ENCODE data around the gene FAM83F.

The FAM83F gene

DNA sequence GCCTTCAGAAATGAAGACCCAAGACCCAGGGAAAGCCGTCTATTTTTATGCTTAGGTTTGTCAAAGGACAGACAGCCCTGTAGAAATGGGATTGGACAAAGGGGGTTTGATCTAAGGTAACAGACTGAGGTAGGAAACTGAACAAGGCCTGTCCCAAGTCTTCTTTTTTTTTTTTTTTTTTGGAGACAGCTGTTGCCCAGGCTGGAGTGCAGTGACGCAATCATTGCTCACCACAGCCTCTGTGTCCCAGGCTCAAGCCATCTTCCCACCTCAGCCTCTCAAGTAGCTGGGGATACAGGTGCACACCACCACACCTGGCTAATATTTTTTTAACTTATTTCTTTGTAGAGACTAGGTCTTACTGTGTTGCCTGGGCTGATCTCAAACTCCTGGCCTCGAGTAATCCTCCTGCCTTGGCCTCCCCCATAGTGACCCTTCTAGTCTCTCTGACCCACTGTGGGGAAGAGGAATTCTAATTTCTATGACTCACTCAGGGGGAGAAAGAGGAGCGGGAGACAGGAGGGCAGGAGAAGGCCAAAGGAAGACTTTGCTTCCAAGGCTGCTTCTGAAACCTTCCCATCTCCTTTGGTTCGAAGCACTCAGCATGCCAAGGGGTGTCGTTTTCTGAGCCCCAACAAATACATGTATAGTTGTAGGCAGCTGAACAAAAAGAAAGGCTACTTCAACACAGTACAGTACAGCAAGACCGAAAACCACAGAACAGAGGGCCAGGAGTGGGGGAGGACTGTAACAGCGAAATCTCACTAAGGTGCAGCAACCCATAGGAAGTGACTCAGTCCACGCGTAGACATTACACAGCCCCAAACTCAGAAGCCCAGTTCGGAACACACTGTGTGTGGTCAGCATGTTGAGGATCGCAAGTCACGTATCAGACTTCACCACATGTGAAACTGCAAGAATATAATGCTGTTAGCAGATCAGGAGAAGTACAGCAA, 33.7 kb upstream of the FAM83F start:
- no peaks in the 10 kb centered on the region for H3K36me3 ChIP-seq (ENCODE audit: insufficient read depth, low read length)
- TF ChIP-seq FOXP2 (optimal IDR thresholded peaks at IDR 0.05; ENCODE audit: control extremely low read depth, extremely low read length, insufficient read depth) (no peak), POLR2AphosphoS5 (IDR thresholded peaks at IDR 0.05; ENCODE audit: borderline replicate concordance, low read depth, low read length) (no peak), EZH2 (IDR thresholded peaks at IDR 0.05) (no peak)
- H3K27ac ChIP-seq = no peak overlapping the region
- H3K9me3 ChIP-seq (ENCODE audit: low read depth, low read length) = no peaks in the 10 kb centered on the region
- no peak overlapping the region for H3K4me3 ChIP-seq
- no peak overlapping the region for H3K9ac ChIP-seq (ENCODE audit: insufficient read length)
- DNase-seq (ENCODE audit: low read depth, low spot score) = no peak

DNA sequence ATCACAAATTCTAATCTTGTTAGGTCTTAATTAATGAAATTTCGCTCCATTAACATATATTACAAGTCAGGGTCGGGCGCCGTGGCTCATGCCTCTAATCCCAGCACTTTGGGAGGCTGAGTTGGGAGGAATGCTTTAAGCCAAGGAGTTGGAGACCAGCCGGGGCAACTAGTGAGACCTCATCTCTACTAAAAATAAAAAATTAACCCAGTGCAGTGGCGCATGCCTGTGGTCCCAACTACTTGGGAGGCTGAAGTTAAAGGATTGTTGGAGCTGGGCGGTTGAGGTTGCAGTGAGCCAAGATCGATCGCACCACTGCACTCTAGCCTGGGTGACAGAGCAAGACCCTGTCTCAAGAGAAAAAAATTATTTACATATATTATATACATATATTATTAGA, 32.7 kb upstream of the FAM83F start:
- Histone ChIP-seq H3K9ac (ENCODE audit: insufficient read length) (no peak overlapping the region), H3K27ac (no peak overlapping the region), H3K9me3 (ENCODE audit: low read depth, low read length) (no peaks in the 10 kb centered on the region), H3K4me3 (no peak overlapping the region), H3K36me3 (ENCODE audit: insufficient read depth, low read length) (no peaks in the 10 kb centered on the region)
- TF ChIP-seq FOXP2 (optimal IDR thresholded peaks at IDR 0.05; ENCODE audit: control extremely low read depth, extremely low read length, insufficient read depth) (no peak), EZH2 (IDR thresholded peaks at IDR 0.05) (no peak), POLR2AphosphoS5 (IDR thresholded peaks at IDR 0.05; ENCODE audit: borderline replicate concordance, low read depth, low read length) (no peak)
- DNase-seq (ENCODE audit: low read depth, low spot score) = no peak

DNA sequence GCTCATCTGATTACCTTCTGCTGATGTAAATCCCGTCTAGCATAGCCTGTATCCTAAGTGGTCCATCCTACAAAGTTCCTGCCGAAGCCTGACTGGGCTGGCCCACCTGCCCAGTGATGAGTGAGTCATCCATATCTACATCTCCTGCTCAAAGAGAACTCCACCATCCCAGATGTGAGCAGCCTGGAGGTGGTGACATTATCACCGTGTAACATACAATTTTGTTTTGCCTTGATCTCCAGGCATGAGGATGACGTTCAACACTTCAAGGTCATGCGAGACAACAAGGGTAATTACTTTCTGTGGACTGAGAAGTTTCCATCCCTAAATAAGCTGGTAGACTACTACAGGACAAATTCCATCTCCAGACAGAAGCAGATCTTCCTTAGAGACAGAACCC, 29.0 kb upstream of the FAM83F start:
- no peak overlapping the region for H3K4me3 ChIP-seq
- no peaks in the 10 kb centered on the region for H3K9me3 ChIP-seq (ENCODE audit: low read depth, low read length)
- H3K27ac ChIP-seq = no peak overlapping the region
- no peaks in the 10 kb centered on the region for H3K36me3 ChIP-seq (ENCODE audit: insufficient read depth, low read length)
- no peak overlapping the region for H3K9ac ChIP-seq (ENCODE audit: insufficient read length)
- DNase-seq (ENCODE audit: low read depth, low spot score) = no peak
- TF ChIP-seq EZH2 (IDR thresholded peaks at IDR 0.05) = no peak
- TF ChIP-seq FOXP2 (optimal IDR thresholded peaks at IDR 0.05; ENCODE audit: control extremely low read depth, extremely low read length, insufficient read depth) = no peak
- TF ChIP-seq POLR2AphosphoS5 (IDR thresholded peaks at IDR 0.05; ENCODE audit: borderline replicate concordance, low read depth, low read length) = no peak

DNA sequence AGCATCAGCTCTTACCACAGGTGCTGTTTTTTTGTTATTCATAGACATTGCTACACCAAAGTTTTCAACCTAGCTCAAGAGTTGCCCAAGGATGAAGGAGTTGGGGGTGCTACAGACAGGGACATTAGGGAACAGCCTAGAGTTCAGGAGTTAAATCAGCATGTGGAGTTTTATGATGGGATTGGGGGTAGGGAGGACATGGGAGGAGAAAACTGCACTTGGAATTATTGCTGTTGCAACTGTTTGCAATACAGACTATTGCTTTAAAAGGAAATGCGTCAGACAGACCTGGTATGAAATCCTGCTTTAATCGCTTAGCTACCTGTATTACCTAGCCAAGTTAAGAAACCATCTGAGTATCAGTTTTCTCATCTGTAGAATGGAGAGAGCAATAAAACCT, 28.3 kb upstream of the FAM83F start:
- Histone ChIP-seq H3K4me3 (no peak overlapping the region), H3K27ac (no peak overlapping the region), H3K36me3 (ENCODE audit: insufficient read depth, low read length) (no peaks in the 10 kb centered on the region), H3K9me3 (ENCODE audit: low read depth, low read length) (no peaks in the 10 kb centered on the region), H3K9ac (ENCODE audit: insufficient read length) (no peak overlapping the region)
- DNase-seq (ENCODE audit: low read depth, low spot score) = no peak
- TF ChIP-seq EZH2 (IDR thresholded peaks at IDR 0.05) = no peak
- no peak for TF ChIP-seq POLR2AphosphoS5 (IDR thresholded peaks at IDR 0.05; ENCODE audit: borderline replicate concordance, low read depth, low read length)
- TF ChIP-seq FOXP2 (optimal IDR thresholded peaks at IDR 0.05; ENCODE audit: control extremely low read depth, extremely low read length, insufficient read depth) = no peak

DNA sequence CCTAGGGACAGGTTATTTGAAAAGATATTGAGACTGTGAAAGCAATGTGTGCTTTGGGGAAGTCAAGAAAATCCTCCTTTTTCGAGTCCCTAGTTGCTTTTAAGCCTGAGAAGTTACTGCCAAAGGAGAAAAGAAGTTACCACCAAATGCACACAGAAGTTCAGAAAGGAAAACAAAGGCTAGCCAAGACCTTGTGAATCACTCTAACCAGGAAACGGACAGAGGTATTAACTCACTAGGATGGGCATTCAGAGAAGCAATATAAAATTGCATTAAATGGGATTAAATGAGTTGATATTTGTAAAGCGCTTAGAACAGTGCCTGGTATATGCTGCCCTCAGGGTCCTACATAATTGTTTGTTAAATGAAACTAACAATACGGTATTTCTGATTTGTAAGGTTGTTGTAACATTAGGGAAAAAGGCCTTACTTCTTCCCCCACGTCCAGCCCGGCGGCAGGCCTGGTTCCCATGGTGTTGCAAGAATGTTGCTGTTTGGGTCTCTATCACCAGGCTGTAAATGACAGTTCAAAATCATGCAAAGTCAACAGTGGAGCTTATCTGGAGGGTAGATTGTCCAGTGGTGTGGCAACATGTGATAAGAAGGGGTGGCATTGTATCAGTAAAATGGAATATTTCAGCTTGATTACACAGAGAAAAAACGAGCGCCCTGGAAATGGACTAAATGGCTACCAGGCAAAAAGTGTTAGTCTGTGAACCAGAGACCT, 27.5 kb upstream of the FAM83F start:
- TF ChIP-seq FOXP2 (optimal IDR thresholded peaks at IDR 0.05; ENCODE audit: control extremely low read depth, extremely low read length, insufficient read depth) = no peak
- TF ChIP-seq EZH2 (IDR thresholded peaks at IDR 0.05) = no peak
- TF ChIP-seq POLR2AphosphoS5 (IDR thresholded peaks at IDR 0.05; ENCODE audit: borderline replicate concordance, low read depth, low read length) = no peak
- Histone ChIP-seq H3K4me3 (no peak overlapping the region), H3K9ac (ENCODE audit: insufficient read length) (no peak overlapping the region), H3K36me3 (ENCODE audit: insufficient read depth, low read length) (no peaks in the 10 kb centered on the region), H3K9me3 (ENCODE audit: low read depth, low read length) (no peaks in the 10 kb centered on the region), H3K27ac (no peak overlapping the region)
- DNase-seq (ENCODE audit: low read depth, low spot score) = no peak

DNA sequence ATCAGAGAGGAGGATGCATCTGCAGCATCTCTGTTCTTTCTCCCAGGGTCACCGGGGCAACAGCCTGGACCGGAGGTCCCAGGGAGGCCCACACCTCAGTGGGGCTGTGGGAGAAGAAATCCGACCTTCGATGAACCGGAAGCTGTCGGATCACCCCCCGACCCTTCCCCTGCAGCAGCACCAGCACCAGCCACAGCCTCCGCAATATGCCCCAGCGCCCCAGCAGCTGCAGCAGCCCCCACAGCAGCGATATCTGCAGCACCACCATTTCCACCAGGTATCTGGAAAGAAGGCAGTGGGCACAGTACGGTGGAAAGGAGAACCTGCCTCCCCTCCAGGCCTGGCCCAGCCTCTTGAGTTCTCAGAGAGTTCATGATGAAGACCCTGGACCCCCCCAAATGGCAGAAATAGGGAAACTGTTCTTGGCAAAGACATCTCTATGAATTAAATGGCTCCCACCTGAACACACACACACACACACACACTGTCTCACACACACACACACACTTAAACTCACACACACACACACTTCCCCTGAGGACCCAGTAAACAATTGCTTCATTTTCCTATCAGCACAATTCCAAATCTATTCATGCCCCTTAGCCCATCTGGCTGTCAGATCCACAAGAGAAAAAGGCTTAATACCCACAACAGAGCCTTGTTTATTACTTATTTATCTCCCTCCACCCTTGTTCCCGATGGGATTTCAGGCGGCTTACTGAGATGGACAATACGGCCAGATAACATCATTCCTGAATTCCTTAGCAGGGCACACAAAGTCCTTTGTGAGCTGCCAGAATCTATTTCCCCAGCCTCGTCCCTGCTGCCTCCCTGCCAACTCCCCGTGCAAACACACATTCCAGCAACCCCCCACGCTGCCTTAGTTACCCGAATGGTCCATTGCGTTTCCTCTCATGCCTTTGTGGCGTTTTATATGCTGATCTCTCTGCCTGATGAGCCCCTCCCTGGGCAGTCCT, 26.5 kb upstream of the FAM83F start:
- DNase-seq (ENCODE audit: low read depth, low spot score) = no peak
- TF ChIP-seq FOXP2 (optimal IDR thresholded peaks at IDR 0.05; ENCODE audit: control extremely low read depth, extremely low read length, insufficient read depth) = no peak
- no peak for TF ChIP-seq POLR2AphosphoS5 (IDR thresholded peaks at IDR 0.05; ENCODE audit: borderline replicate concordance, low read depth, low read length)
- no peak for TF ChIP-seq EZH2 (IDR thresholded peaks at IDR 0.05)
- no peak overlapping the region for H3K9ac ChIP-seq (ENCODE audit: insufficient read length)

DNA sequence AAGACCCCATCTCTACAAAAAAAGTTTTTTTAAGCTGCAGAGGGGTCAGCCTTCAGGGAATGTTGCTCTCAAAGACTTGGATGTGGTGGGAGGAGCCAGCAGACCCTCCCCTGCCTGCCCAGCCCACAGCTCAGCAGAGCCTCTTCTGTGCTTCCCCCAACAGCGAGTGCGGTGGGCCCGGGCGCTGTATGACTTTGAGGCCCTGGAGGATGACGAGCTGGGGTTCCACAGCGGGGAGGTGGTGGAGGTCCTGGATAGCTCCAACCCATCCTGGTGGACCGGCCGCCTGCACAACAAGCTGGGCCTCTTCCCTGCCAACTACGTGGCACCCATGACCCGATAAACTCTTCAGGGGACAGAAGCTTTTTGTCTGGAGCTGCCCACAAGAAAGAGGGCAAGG, 24.0 kb upstream of the FAM83F start:
- Histone ChIP-seq H3K9ac (ENCODE audit: insufficient read length) (no peak overlapping the region), H3K4me3 (no peak overlapping the region), H3K9me3 (ENCODE audit: low read depth, low read length) (no peaks in the 10 kb centered on the region), H3K36me3 (ENCODE audit: insufficient read depth, low read length) (no peaks in the 10 kb centered on the region), H3K27ac (no peak overlapping the region)
- no peak for DNase-seq (ENCODE audit: low read depth, low spot score)
- TF ChIP-seq POLR2AphosphoS5 (IDR thresholded peaks at IDR 0.05; ENCODE audit: borderline replicate concordance, low read depth, low read length) = no peak
- no peak for TF ChIP-seq FOXP2 (optimal IDR thresholded peaks at IDR 0.05; ENCODE audit: control extremely low read depth, extremely low read length, insufficient read depth)
- TF ChIP-seq EZH2 (IDR thresholded peaks at IDR 0.05) = no peak

More for the DNA sequence above, 26.5 kb upstream of the FAM83F start:
- Histone ChIP-seq H3K9me3 (ENCODE audit: low read depth, low read length) (no peaks in the 10 kb centered on the region), H3K27ac (no peak overlapping the region), H3K36me3 (ENCODE audit: insufficient read depth, low read length) (no peaks in the 10 kb centered on the region), H3K4me3 (no peak overlapping the region)

All from SK-N-MC (cell line).